SU-DHL-6 (cell line): ENCODE measurements around the gene ZNF438.

Source experiments
- EZH2phosphoT487 ChIP-seq: fragments of 200-600 bp; sonication (generic), shearing (Covaris generic); conservative IDR thresholded peaks from 2 replicates; pipeline ENCODE4 v1.6.1; 2018; ENCODE audit warnings: mild to moderate bottlenecking, antibody characterized with exemption, low read length, moderate library complexity, mixed read lengths
- TF ChIP-seq, protein P1 (sequence below): fragments of 200-600 bp; sonication (generic); IDR thresholded peaks from one replicate; pipeline ENCODE4 v1.5.1; 2017; ENCODE audit warnings: antibody characterized with exemption, mild to moderate bottlenecking, low read length, moderate library complexity; ENCODE audit not compliant: insufficient read depth, poor library complexity, severe bottlenecking

DNA sequence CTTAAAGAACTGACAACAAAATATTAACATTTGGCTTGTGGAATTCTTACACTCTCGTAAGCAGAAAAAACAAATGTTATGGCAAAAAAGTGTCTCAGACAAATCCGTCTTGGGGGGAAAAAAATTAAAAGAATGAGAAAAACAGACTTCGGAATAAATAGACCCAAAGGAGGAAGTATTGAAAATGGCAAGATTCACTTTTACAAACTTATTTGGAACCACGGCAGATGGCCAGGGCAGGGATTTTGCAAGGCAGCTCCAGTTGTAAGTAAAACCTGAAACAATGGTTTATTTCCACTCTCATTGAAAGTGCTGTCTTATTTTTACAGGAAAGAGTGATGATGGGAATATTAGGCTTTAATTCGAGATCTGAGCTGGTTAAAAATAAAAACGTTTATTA is 1.5 kb upstream of the ZNF438 start:
- no peak for TF ChIP-seq EZH2phosphoT487
- TF ChIP-seq, protein P1, sequence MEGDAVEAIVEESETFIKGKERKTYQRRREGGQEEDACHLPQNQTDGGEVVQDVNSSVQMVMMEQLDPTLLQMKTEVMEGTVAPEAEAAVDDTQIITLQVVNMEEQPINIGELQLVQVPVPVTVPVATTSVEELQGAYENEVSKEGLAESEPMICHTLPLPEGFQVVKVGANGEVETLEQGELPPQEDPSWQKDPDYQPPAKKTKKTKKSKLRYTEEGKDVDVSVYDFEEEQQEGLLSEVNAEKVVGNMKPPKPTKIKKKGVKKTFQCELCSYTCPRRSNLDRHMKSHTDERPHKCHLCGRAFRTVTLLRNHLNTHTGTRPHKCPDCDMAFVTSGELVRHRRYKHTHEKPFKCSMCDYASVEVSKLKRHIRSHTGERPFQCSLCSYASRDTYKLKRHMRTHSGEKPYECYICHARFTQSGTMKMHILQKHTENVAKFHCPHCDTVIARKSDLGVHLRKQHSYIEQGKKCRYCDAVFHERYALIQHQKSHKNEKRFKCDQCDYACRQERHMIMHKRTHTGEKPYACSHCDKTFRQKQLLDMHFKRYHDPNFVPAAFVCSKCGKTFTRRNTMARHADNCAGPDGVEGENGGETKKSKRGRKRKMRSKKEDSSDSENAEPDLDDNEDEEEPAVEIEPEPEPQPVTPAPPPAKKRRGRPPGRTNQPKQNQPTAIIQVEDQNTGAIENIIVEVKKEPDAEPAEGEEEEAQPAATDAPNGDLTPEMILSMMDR, result no peak
